Measurements from ENCODE around the gene AGFG1. TPM values are rescaled to one million over a fixed set of nuclear protein-coding genes. Genes with fewer than 3 reads are reported as not detected.

AGFG1 gene
- total RNA-seq, 1 donor from 2014 or later, result 80.5 TPM

GRCh38 chr2:227461811-227462461 is 10.0 kb upstream of the AGFG1 start:
- no peak for DNase-seq (ENCODE audit: low spot score)

- no peak for DNase-seq (ENCODE audit: low spot score)
Observed at GRCh38 chr2:227462462-227462951, 9.4 kb upstream of the AGFG1 start.

GRCh38 chr2:227462972-227463931 is 8.7 kb upstream of the AGFG1 start:
- DNase-seq (ENCODE audit: low spot score), result no peak

GRCh38 chr2:227464361-227464760 is 7.6 kb upstream of the AGFG1 start:
- no peak for DNase-seq (ENCODE audit: low spot score)

GRCh38 chr2:227464851-227465250 is 7.1 kb upstream of the AGFG1 start:
- DNase-seq (ENCODE audit: low spot score), result no peak

- DNase-seq (ENCODE audit: low spot score), result no peak
Observed at GRCh38 chr2:227466887-227467600, 4.9 kb upstream of the AGFG1 start.

- DNase-seq (ENCODE audit: low spot score), result no peak
Observed at GRCh38 chr2:227471412-227471811, 544 bp upstream of the AGFG1 start.

GRCh38 chr2:227472265-227473121 is 537 bp downstream of the AGFG1 start:
- no peak for DNase-seq (ENCODE audit: low spot score)

GRCh38 chr2:227473122-227473461 is 1.1 kb downstream of the AGFG1 start:
- no peak for DNase-seq (ENCODE audit: low spot score)

- DNase-seq (ENCODE audit: low spot score), result no peak
Observed at GRCh38 chr2:227473806-227474205, 1.9 kb downstream of the AGFG1 start.

GRCh38 chr2:227474410-227474809 is 2.5 kb downstream of the AGFG1 start:
- no peak for DNase-seq (ENCODE audit: low spot score)

GRCh38 chr2:227477291-227477690 is 5.3 kb downstream of the AGFG1 start:
- no peak for DNase-seq (ENCODE audit: low spot score)

GRCh38 chr2:227479865-227480475 is 8.0 kb downstream of the AGFG1 start:
- no peak for DNase-seq (ENCODE audit: low spot score)

GRCh38 chr2:227480528-227480927 is 8.6 kb downstream of the AGFG1 start:
- DNase-seq (ENCODE audit: low spot score), result no peak

GRCh38 chr2:227482638-227483340 is 10.8 kb downstream of the AGFG1 start:
- DNase-seq (ENCODE audit: low spot score), result no peak

GRCh38 chr2:227485429-227485828 is 13.5 kb downstream of the AGFG1 start:
- DNase-seq (ENCODE audit: low spot score), result no peak

GRCh38 chr2:227486688-227487087 is 14.7 kb downstream of the AGFG1 start:
- no peak for DNase-seq (ENCODE audit: low spot score)

- DNase-seq (ENCODE audit: low spot score), result no peak
Observed at GRCh38 chr2:227488045-227488444, 16.1 kb downstream of the AGFG1 start.

- no peak for DNase-seq (ENCODE audit: low spot score)
Observed at GRCh38 chr2:227491386-227491785, 19.4 kb downstream of the AGFG1 start.

- DNase-seq (ENCODE audit: low spot score), result no peak
Observed at GRCh38 chr2:227493524-227493923, 21.6 kb downstream of the AGFG1 start.

Data from ureter (tissue), 1 donor.